HFFc6 (cell line): ENCODE data around the gene RIPK3. TPM values are rescaled to one million over a fixed set of nuclear protein-coding genes. Genes with fewer than 3 reads are reported as not detected.

Experiments used
- DNase-seq: peaks from one replicate; pipeline ENCODE4 v3.0.0-alpha.2; 2018
- H3K27ac Mint-ChIP-seq: 2 replicates; pipeline ENCODE4 v1.8.0; 2020; ENCODE audit warnings: mild to moderate bottlenecking, mixed read lengths
- H3K27me3 Mint-ChIP-seq: 2 replicates; pipeline ENCODE4 v1.8.0; 2021; ENCODE audit warnings: mild to moderate bottlenecking, moderate library complexity, mixed read lengths; ENCODE audit not compliant: insufficient read depth
- H3K36me3 Mint-ChIP-seq: 2 replicates; pipeline ENCODE4 v1.8.0; 2021; ENCODE audit warnings: low read depth, mixed read lengths
- H3K4me1 Mint-ChIP-seq: 2 replicates; pipeline ENCODE4 v1.8.0; 2020; ENCODE audit warnings: low read depth, mixed read lengths
- H3K4me3 Mint-ChIP-seq: 2 replicates; pipeline ENCODE4 v1.8.0; 2020; ENCODE audit warnings: mild to moderate bottlenecking, moderate library complexity, mixed read lengths
- H3K9me3 Mint-ChIP-seq: 2 replicates; pipeline ENCODE4 v1.8.0; 2020; ENCODE audit warnings: mild to moderate bottlenecking, mixed read lengths
- CTCF ChIP-seq: fragments of 200-600 bp; sonication (generic); IDR thresholded peaks from 2 replicates; pipeline ENCODE4 v1.5.0; 2021; ENCODE audit warnings: antibody characterized with exemption, mild to moderate bottlenecking
- total RNA-seq, 6 experiments: library from RNA; stranded (reverse); fragmentation: NEBNext Ultra II Directional; extraction: Animal tissue kit (Norgen Biotek cat#: 25700); gene quantifications; 2 replicates in 1 of 6; 3 replicates in 5 of 6; pipeline ENCODE4 v1.2.3, GENCODE V29; 2021

RIPK3 gene
- total RNA-seq, 6 experiments from 2014 or later: not detected

- TF ChIP-seq CTCF: no peak
- no peaks in the 10 kb centered on the region for H3K9me3 Mint-ChIP-seq
- H3K36me3 Mint-ChIP-seq: peaks cover 38% of the 10 kb centered on the region
- no peak overlapping the region for H3K4me3 Mint-ChIP-seq
- no peak overlapping the region for H3K27ac Mint-ChIP-seq
- no peak for DNase-seq
- H3K27me3 Mint-ChIP-seq: peaks cover 1% of the 10 kb centered on the region; the same call in 1 of the 2 replicates
- peaks cover 27% of the 10 kb centered on the region for H3K4me1 Mint-ChIP-seq
Measured at GRCh38 chr14:24304019-24304387, 35.8 kb downstream of the RIPK3 start.

GRCh38 chr14:24300326-24300980 is 39.3 kb downstream of the RIPK3 start:
- H3K27me3 Mint-ChIP-seq: no peaks in the 10 kb centered on the region
- no peak for DNase-seq
- H3K36me3 Mint-ChIP-seq: peaks cover 40% of the 10 kb centered on the region
- peak overlapping the region; percentile 98 for H3K27ac Mint-ChIP-seq
- H3K4me3 Mint-ChIP-seq: peak overlapping the region; percentile 97
- no peaks in the 10 kb centered on the region for H3K9me3 Mint-ChIP-seq
- H3K4me1 Mint-ChIP-seq: peaks cover 50% of the 10 kb centered on the region
- no peak for TF ChIP-seq CTCF

DNA sequence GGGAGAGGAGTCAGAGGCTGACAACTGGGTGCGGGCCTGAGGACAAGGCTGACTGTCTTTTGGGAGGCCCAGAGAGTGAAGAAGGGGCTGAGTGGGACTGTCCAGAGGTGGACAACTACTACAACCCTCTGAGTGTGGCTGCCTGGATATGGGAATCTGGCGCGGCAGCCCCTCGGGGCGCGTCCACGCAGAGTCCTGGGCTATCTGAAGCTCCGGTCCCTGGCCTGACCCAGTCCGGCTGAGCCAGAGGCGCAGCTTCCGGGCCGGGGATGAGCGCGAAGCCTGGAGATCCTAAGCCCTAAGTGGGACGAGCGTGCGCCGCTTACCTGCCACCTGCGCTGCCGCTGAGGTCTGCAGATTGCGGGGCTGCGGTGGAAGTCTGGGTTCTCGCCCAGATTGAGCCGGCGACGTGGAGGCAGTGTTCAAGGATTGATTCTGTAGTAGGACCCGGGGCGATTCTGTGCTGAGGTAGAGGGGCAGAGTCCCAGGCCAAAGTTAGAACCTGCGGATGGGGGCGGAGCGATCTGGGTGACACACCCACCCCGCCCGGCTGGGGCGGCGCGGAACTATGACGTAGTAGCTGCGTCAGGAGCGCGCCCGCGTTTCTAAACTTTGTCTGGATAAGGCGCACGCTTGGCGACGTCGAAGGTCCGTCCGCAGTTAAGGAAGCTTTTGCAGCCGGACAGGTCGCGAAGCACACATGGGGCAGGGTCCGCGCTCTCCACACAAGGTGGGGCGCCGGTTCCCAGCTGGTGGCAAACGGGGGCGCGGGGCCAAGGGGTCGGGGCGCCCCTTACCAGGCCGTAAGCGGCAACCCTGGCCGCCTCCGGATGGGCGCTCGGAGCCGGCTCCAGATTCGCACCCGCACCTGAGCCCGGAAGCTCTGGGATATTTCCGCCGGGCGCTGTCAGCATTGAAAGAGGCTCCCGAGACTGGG is 40.3 kb downstream of the RIPK3 start, which contains the start of the genes DHRS1 and NOP9:
Gene DHRS1, minus strand, starts transcription at position 526 of the 937 bp plus-strand sequence. CDS start 674 bp downstream, outside the sequence.
Gene NOP9, plus strand, starts transcription at position 596 of the 937 bp plus-strand sequence. Its CDS starts 105 bp downstream, at position 701.
- H3K36me3 Mint-ChIP-seq: peaks cover 31% of the 10 kb centered on the region

GRCh38 chr14:24298892-24299254 is 40.9 kb downstream of the RIPK3 start:
- Mint-ChIP-seq H3K27ac (peak overlapping the region; percentile 98), H3K9me3 (no peaks in the 10 kb centered on the region), H3K4me3 (peak overlapping the region; percentile 97), H3K27me3 (no peaks in the 10 kb centered on the region), H3K4me1 (peaks cover 50% of the 10 kb centered on the region), H3K36me3 (peaks cover 26% of the 10 kb centered on the region)
- 0 out of 2 replicates have a peak, but pooled peaks have one; percentile 19 for TF ChIP-seq CTCF
- DNase-seq: peak; percentile 96

More for the DNA sequence above, 40.3 kb downstream of the RIPK3 start, which contains the start of the genes DHRS1 and NOP9:
- H3K27me3 Mint-ChIP-seq: no peaks in the 10 kb centered on the region
- H3K4me1 Mint-ChIP-seq: peaks cover 50% of the 10 kb centered on the region
- DNase-seq: peak; percentile 78
- peak within 1 kb of the TSS; percentile 98 for H3K27ac Mint-ChIP-seq
- no peaks in the 10 kb centered on the region for H3K9me3 Mint-ChIP-seq
- H3K4me3 Mint-ChIP-seq: peak within 1 kb of the TSS; percentile 97
- TF ChIP-seq CTCF: no peak

- TF ChIP-seq CTCF: peak; percentile 66
- Mint-ChIP-seq H3K27me3 (no peaks in the 10 kb centered on the region), H3K4me3 (no peak overlapping the region), H3K4me1 (peaks cover 50% of the 10 kb centered on the region), H3K27ac (peak overlapping the region; percentile 34), H3K36me3 (peaks cover 23% of the 10 kb centered on the region), H3K9me3 (no peaks in the 10 kb centered on the region)
- DNase-seq: no peak
Measured at GRCh38 chr14:24297190-24297964, 42.4 kb downstream of the RIPK3 start.
